ENCODE results near the gene SNX24.

DNA sequence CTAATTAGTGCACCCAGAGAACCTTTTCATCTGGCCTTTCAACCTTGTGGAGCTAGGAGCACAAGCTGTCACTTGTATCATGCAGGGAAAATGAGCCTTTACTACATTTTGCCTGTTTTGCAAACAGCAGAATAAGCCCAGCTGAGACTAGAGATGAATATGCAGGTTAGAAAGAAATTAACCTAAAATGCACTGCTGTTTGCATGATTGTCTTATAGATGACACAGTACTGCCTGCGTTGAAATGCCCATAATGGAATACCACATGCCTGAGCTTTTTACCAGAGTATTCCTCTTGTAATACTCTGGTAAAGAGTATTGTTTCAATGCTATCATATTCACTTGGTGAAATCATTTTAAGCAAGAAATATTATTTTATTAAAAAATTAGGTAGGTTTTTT, 90.7 kb downstream of the SNX24 start:
- TF ChIP-seq, protein P1, sequence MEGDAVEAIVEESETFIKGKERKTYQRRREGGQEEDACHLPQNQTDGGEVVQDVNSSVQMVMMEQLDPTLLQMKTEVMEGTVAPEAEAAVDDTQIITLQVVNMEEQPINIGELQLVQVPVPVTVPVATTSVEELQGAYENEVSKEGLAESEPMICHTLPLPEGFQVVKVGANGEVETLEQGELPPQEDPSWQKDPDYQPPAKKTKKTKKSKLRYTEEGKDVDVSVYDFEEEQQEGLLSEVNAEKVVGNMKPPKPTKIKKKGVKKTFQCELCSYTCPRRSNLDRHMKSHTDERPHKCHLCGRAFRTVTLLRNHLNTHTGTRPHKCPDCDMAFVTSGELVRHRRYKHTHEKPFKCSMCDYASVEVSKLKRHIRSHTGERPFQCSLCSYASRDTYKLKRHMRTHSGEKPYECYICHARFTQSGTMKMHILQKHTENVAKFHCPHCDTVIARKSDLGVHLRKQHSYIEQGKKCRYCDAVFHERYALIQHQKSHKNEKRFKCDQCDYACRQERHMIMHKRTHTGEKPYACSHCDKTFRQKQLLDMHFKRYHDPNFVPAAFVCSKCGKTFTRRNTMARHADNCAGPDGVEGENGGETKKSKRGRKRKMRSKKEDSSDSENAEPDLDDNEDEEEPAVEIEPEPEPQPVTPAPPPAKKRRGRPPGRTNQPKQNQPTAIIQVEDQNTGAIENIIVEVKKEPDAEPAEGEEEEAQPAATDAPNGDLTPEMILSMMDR (IDR thresholded peaks at IDR 0.05): no peak
- no peak for TF ChIP-seq POLR2A (IDR thresholded peaks at IDR 0.05)

Measured in right lobe of liver (tissue), 4 donors.